Renal cortex interstitium (tissue), 15 donors: Measurements from ENCODE around the gene HERPUD2. TPM values are rescaled to one million over a fixed set of nuclear protein-coding genes. Genes with fewer than 3 reads are reported as not detected.
A peak's percentile ranks its signal among the peaks of the same experiment; 100 is the strongest.

Source experiments
- DNase-seq, 11 donors: peaks; one replicate each; pipeline ENCODE4 v3.0.0-alpha.2; 2013; ENCODE audit warnings: low read depth in 9 of 11, low spot score in 4 of 11; ENCODE audit errors: extremely low read depth in 1 of 11
- long read RNA-seq, 16 experiments: transcript quantifications; one replicate each; lab custom pipeline, GENCODE V29; 2026
- polyA plus RNA-seq, 3 donors: library from polyadenylated mRNA; unstranded; fragments of 120-200 nt; gene quantifications; one replicate each; pipeline ENCODE4 v1.2.1, GENCODE V29; 2013; ENCODE audit not compliant: insufficient read length in 3 of 3

HERPUD2 gene
- 10 to 100 TPM; 34.2 to 47.6 (median 36.6) TPM for polyA plus RNA-seq
- long read RNA-seq, donor 1, partial matches to known transcripts = 0 of 4 reads
- long read RNA-seq, donor 1, other reads (novel, unspliced or antisense) = 0 of 4 reads
- long read RNA-seq, donor 2, partial matches to known transcripts = 15 of 17 reads
- long read RNA-seq, donor 2, other reads (novel, unspliced or antisense) = 0 of 17 reads
- long read RNA-seq, donor 3, partial matches to known transcripts = 5 of 10 reads
- long read RNA-seq, donor 3, other reads (novel, unspliced or antisense) = 0 of 10 reads
- long read RNA-seq, donor 4, partial matches to known transcripts = 8 of 11 reads
- long read RNA-seq, donor 4, other reads (novel, unspliced or antisense) = 0 of 11 reads
- long read RNA-seq, donor 5 = 0 reads
- long read RNA-seq, donor 6, partial matches to known transcripts = 6 of 8 reads
- long read RNA-seq, donor 6, other reads (novel, unspliced or antisense) = 0 of 8 reads
- long read RNA-seq, donor 7, partial matches to known transcripts = 80 of 82 reads
- long read RNA-seq, donor 7, other reads (novel, unspliced or antisense) = 0 of 82 reads
- long read RNA-seq, donor 8 = 0 reads
- long read RNA-seq, donor 9, partial matches to known transcripts = 0 of 4 reads
- long read RNA-seq, donor 9, other reads (novel, unspliced or antisense) = 0 of 4 reads
- long read RNA-seq, donor 10, partial matches to known transcripts = 61 of 65 reads
- long read RNA-seq, donor 10, other reads (novel, unspliced or antisense) = 0 of 65 reads
- long read RNA-seq, donor 11, partial matches to known transcripts = 0 of 2 reads
- long read RNA-seq, donor 11, other reads (novel, unspliced or antisense) = 0 of 2 reads
- long read RNA-seq, donor 12, partial matches to known transcripts = 13 of 14 reads
- long read RNA-seq, donor 12, other reads (novel, unspliced or antisense) = 0 of 14 reads
- long read RNA-seq, donor 13 = 0 reads
- long read RNA-seq, donor 14, partial matches to known transcripts = 0 of 2 reads
- long read RNA-seq, donor 14, other reads (novel, unspliced or antisense) = 0 of 2 reads
- long read RNA-seq, donor 15 = 0 reads
- long read RNA-seq, donor 16, transcript HERPUD2-202 (8 exons, 3,057 nt) = major isoform, 5 of 20 reads
- long read RNA-seq, donor 16, transcript HERPUD2-201 (9 exons, 2,474 nt) = major isoform, 5 of 20 reads
- long read RNA-seq, donor 16, partial matches to known transcripts = 8 of 20 reads
- long read RNA-seq, donor 16, other reads (novel, unspliced or antisense) = 0 of 20 reads

DNA sequence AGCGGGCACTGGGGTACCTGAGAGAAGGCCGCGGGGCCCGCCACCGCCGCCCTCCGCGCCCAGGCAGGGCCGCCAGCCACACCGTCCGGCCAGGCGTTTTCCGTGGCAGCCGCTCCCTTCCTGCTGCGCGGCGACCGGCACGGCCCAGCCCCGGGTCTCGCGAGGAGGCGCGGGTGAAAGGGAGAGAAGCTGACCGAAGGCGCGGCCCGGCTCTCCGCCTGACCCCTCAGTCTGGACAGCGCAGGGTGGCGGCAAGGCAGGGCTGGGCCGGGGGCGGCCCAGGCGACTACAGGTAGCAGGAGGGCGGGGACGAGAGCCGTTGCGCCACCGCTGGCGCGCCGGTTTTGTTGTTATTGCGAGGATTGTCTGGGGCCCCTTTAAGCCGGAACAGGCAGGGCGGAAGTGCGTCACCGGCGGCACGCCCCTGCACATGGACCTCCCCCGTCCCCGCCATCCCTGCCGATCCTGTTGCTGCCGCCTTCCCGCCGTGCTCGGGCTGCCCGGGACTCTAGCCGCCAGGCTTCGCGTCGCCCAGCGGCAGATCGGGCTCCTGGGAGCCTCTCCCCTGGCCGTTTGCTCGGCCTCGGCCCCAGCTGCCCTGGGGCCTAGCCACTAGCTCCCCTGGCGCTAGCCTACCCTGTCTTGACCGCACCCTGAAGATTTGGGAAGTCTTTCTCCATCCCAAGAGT is at the start of gene HERPUD2:
Gene HERPUD2, minus strand, starts transcription at position 352 of the 689 bp plus-strand sequence. CDS start 805 bp downstream, outside the sequence.
- DNase-seq = peak; percentile 82 to 92 (median 90)

DNA sequence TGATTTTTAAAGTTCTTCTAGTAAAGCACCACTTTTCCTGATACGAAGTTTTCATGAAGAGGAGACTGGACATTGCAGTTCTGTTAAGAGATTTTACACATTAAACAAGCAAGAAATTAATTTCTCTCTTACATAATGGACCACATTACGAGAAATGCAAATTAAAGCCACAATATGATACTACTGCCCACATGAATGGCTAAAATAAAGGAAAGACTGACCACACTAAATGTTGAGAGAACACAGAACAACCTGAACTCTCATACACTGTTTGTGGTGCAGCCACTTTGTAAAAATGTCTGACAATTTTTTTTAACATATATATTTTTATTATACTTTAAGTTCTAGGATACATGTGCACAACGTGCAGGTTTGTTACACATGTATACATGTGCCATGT is 44.0 kb upstream of the HERPUD2 start:
- no peak for DNase-seq

GRCh38 chr7:35736725-35737124 is 41.8 kb upstream of the HERPUD2 start:
- DNase-seq = no peak

DNA sequence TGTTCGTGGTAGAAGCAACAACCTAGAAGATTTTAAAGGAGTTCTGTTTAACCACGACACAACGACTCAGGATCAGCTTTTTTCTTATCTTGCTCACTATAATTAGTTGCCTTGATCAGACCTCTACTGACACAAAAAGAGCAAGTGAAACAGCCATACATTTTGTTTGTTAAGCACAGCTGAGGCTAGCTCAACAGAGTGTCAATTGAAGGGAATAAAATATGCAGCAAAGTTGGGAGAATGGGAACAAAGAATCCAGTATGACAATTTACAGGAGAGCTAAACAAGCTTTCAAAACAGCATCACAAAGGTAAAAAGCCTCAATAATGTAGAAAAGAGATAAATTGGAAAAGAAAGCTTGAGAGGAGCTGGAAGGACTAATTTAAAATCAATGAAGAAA is 40.5 kb upstream of the HERPUD2 start:
- no peak for DNase-seq

GRCh38 chr7:35734001-35734483 is 39.1 kb upstream of the HERPUD2 start:
- DNase-seq = no peak

GRCh38 chr7:35731349-35731748 is 36.4 kb upstream of the HERPUD2 start:
- no peak for DNase-seq

DNA sequence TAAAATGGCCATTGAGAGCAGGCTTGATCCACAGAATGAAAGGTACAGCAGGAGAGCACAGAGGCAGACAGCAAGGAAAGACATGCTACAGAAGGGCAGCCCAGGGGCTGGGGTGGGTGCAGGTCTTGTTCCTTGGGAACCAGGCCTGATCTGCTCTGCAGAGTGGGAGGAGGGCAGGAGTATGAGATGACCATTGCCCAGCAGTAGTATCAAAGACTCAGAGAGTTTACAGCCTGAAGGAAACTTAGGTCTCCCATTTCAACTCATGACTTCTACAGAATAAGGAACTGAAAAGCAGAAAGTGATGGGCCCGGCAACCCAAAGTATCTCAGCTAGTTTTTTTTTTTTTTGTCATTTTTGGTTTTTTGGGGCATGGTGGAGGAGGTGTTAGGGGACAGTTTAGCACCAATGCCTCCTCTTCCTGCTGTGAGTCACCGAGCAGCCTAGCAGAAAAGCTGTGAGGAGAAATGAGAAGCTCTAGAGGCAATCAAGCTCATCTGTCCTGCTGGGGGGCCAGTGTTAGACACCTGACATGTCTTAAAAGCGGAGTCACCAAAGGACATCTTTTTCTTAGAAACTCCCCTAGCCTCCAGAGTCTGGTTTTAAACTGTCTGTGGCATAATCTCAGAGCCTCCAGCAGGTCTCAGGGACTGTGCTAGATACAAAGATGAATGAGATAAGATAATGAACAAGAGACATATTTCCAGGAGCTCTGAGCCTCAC is 34.3 kb upstream of the HERPUD2 start:
- no peak for DNase-seq

GRCh38 chr7:35728412-35729060 is 33.6 kb upstream of the HERPUD2 start:
- no peak for DNase-seq

GRCh38 chr7:35727571-35727970 is 32.6 kb upstream of the HERPUD2 start:
- DNase-seq = no peak

DNA sequence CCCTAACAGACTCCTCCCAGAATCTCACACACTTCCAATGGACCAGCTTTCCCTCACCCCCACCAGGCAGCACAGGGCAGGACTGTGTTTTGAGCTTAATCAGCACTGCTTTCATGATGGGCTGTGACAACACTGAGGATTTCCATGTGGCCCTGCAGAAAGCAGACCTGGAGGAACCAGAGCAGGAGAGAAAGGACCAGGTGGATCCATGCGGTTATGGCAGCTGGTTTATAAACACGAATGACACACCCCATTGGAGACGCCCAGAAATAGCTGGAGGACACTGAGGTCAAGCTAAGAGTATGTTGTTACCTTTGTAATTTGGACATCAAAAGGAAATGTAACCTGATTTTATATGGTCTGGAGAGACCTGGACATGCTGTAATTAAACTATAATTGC is 31.7 kb upstream of the HERPUD2 start:
- no peak for DNase-seq

DNA sequence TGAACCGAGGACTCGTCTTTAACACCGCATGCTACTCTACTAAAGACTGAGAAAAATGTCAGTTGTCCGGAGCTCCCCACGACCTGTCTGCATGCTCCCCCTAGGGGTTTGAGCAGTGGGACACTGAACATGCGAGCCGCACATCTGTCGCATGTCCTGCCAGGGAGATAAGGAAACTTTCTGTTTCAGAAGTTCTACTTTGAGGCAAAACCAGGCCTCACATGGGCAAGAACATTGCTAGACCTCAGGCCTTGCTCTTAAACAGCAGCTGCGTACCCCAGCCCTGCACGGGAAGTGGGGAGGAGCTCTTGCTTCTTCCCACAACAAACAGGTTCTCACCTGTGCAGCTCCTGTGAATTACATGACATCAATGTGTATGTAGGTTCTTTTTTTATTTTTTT is 30.3 kb upstream of the HERPUD2 start:
- no peak for DNase-seq

- no peak for DNase-seq
Measured at GRCh38 chr7:35723011-35723410, 28.1 kb upstream of the HERPUD2 start.

DNA sequence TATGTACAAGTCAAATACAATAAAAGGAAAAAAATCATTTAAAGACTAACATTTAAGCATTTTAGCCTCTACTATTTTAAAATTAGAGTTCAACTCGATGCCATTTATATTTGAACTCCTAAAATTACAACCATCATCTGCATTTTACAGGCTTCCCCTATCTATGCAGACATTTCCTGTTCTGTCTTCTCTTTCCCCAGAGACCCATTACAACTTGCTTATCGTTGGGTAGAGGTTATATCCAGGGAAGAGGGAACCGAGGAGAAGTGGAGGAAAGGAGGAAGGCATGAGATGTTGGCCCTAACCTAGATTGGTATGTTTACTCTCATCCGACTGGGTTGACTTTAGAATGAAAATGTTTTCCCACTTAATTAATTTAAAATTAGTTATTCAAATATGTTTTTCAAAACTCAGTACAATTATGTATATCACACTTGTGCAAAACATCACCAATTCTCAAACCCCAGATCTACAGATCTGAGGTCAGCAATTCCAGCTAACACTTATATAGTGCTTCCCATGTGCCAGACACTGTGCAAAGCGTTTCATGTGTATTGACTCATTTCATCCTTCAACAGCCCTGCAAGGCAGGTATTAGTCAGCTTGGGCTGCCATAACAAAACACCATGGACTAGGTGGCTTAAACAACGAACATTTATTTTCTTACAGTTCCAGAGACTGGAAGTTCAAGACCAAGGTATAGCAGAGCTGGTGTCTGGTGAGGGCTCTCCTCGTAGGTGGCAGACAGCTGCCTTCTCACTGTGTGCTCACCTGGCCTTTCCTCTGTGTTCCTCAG is 27.3 kb upstream of the HERPUD2 start:
- DNase-seq = no peak

DNA sequence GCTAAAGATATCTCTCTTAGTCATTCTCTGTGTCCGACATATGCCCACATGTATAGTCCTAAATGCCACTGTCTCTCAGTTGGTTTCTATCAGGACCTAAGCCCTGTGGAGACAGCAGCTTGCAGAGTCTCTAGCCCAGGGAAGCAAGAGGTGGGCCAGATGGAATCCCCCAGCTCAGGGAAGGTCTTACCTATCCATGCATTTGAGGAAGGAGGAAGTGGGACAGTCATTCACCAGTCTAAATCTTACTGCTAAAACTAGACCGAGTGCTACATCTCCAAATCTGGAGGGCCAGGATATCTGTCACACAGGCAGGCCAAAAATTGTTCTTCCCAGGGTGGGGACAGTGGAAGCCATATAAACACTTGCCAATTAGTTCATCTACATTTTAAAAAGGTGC is 26.4 kb upstream of the HERPUD2 start:
- DNase-seq = no peak

DNA sequence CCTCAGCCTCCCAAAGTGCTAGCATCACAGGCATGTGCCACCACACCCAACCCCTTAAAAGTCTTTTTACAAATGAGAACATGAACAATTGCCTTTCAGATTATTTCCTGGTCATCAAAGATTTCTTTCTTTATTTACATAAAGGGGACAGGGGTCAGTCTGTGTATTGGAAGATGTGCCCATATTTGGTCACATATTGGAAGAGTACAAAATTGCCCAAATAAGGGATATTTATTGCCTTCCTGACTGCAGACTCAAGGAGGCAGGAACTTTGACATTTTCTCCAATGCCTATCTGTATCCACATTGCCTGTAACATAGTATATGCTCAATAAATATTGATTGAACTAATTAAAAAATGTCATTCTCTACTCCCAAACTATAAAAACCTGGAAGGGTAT is 25.9 kb upstream of the HERPUD2 start:
- no peak for DNase-seq

GRCh38 chr7:35720032-35720431 is 25.1 kb upstream of the HERPUD2 start:
- no peak for DNase-seq

GRCh38 chr7:35718047-35718446 is 23.1 kb upstream of the HERPUD2 start:
- DNase-seq = no peak
